Keratinocyte (primary cell): ENCODE data around the gene ROBO4. TPM values are rescaled to one million over a fixed set of nuclear protein-coding genes. Genes with fewer than 3 reads are reported as not detected.

ENCODE experiments used
- DNase-seq: peaks from one replicate; pipeline ENCODE4 v3.0.0-alpha.2; 2011; ENCODE audit warnings: low read depth, missing footprints, low spot score
- FAIRE-seq: peaks from 2 replicates; lab custom pipeline; 2011; peaks lifted over from hg19 to GRCh38; lab: Jason Lieb, UNC
- H2AFZ ChIP-seq: 2 replicates; pipeline ENCODE4 v1.6.0; 2012; ENCODE audit warnings: low read length, control low read depth, inconsistent platforms; ENCODE audit not compliant: control insufficient read depth
- H3K27ac ChIP-seq: 2 replicates; pipeline ENCODE4 v1.5.1; 2011; ENCODE audit warnings: low read length; ENCODE audit not compliant: control insufficient read depth, insufficient read depth
- H3K27me3 ChIP-seq: 3 replicates; pipeline ENCODE4 v1.6.0; 2011; ENCODE audit warnings: low read length; ENCODE audit not compliant: control insufficient read depth, insufficient read depth; ENCODE audit errors: extremely low read depth
- H3K36me3 ChIP-seq, 2 experiments: 2 replicates in 1 of 2; 3 replicates in 1 of 2; pipeline ENCODE4 v1.5.1; 2011; ENCODE audit warnings: low read length in 2 of 2, mild to moderate bottlenecking in 1 of 2; ENCODE audit not compliant: control insufficient read depth in 2 of 2, insufficient read depth in 2 of 2; ENCODE audit errors: extremely low read depth in 1 of 2
- H3K4me1 ChIP-seq: 3 replicates; pipeline ENCODE4 v1.5.1; 2011; ENCODE audit warnings: low read length; ENCODE audit not compliant: control insufficient read depth, insufficient read depth; ENCODE audit errors: extremely low read depth
- H3K4me2 ChIP-seq: 3 replicates; pipeline ENCODE4 v1.6.0; 2011; ENCODE audit warnings: low read depth, low read length; ENCODE audit not compliant: control insufficient read depth, insufficient read depth; ENCODE audit errors: extremely low read depth
- H3K4me3 ChIP-seq, 3 experiments: fragments of 200-600 bp in 1 of 3; sonication (generic) in 1 of 3; 2 replicates in 2 of 3; 3 replicates in 1 of 3; pipeline ENCODE4 v1.5.1; 2011 to 2016; ENCODE audit warnings: low read length in 3 of 3, mild to moderate bottlenecking in 3 of 3, control low read depth in 2 of 3, inconsistent platforms in 1 of 3, low read depth in 1 of 3, mixed read lengths in 1 of 3, mixed run types in 1 of 3, moderate library complexity in 1 of 3; ENCODE audit not compliant: control insufficient read depth in 2 of 3, insufficient read depth in 2 of 3; ENCODE audit errors: extremely low read depth in 1 of 3
- H3K79me2 ChIP-seq: 2 replicates; pipeline ENCODE4 v1.6.0; 2012; ENCODE audit warnings: low read length; ENCODE audit not compliant: control insufficient read depth, insufficient read depth
- H3K9ac ChIP-seq: 3 replicates; pipeline ENCODE4 v1.6.0; 2011; ENCODE audit warnings: low read length; ENCODE audit not compliant: control insufficient read depth, insufficient read depth; ENCODE audit errors: extremely low read depth
- H3K9me1 ChIP-seq: 3 replicates; pipeline ENCODE4 v1.6.0; 2011; ENCODE audit warnings: low read length; ENCODE audit not compliant: control insufficient read depth, insufficient read depth; ENCODE audit errors: extremely low read depth
- H3K9me3 ChIP-seq: 2 replicates; pipeline ENCODE4 v1.5.1; 2012; ENCODE audit warnings: low read depth, low read length; ENCODE audit not compliant: control insufficient read depth
- H4K20me1 ChIP-seq: 3 replicates; pipeline ENCODE4 v1.6.0; 2011; ENCODE audit warnings: low read length; ENCODE audit not compliant: control insufficient read depth, insufficient read depth; ENCODE audit errors: extremely low read depth
- EZH2 ChIP-seq: IDR thresholded peaks from one replicate; pipeline ENCODE4 v1.6.1; 2012; ENCODE audit warnings: inconsistent platforms, mild to moderate bottlenecking, low read length, moderate library complexity
- dilution Hi-C: fragments of 300-500 bp; cut with MboI; formaldehyde crosslinking; loops from one replicate; pipeline ENCODE4 v1.7.0; 2020; ENCODE audit warnings: low sequenced_read_pairs; ENCODE audit not compliant: extremely low pct_ligation_motif_present
- polyA plus RNA-seq, 5 experiments: library from polyadenylated mRNA; depleted of rRNA in 3 of 5; stranded (reverse) in 3 of 5; stranded (forward) in 1 of 5; unstranded in 1 of 5; fragments of >200 nt; gene quantifications; 1 replicate in 1 of 5; 2 replicates in 3 of 5; 3 replicates in 1 of 5; pipeline versions ENCODE4 v1.2.1 to v1.2.3, GENCODE V29; 2011 to 2012; ENCODE audit warnings: missing spikeins in 2 of 5, low read depth in 1 of 5, low replicate concordance in 1 of 5
- TF ChIP-seq, protein P1 (sequence below), 3 experiments: IDR thresholded peaks in 1 of 3; conservative IDR thresholded peaks in 1 of 3; optimal IDR thresholded peaks in 1 of 3; 2 replicates in 2 of 3; 3 replicates in 1 of 3; pipeline versions ENCODE3 to v1.5.1; 2011; ENCODE audit warnings: low read length in 3 of 3, mild to moderate bottlenecking in 3 of 3, moderate library complexity in 2 of 3, control low read depth in 1 of 3, inconsistent platforms in 1 of 3; ENCODE audit not compliant: insufficient read depth in 2 of 3; ENCODE audit errors: extremely low read depth in 1 of 3

The ROBO4 gene
- polyA plus RNA-seq, 1 donor (not counting 4 experiments of a cell fraction or from before 2014, with no cell fraction given): 0.94 TPM

DNA sequence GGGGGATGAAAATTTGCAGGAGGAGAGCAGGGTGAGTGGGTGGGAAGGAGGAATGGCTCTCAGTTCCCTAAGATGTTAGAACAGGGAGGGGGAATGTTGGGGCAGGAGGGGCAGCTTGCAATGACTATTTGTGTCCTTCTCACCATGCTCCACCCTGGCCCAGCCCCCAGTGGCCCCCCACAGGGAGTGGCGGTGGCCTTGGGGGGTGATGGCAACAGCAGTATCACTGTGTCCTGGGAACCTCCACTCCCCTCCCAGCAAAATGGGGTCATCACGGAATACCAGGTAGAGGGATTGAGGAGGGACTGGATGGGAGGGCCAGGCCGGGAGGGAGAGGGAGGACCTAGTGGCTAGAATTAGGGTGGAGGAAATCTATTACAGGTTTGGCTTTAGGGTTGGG lies 22.3 kb downstream of the ROBO4 start:
- Histone ChIP-seq H2AFZ (no peak overlapping the region), H3K4me1 (peaks cover 15% of the 10 kb centered on the region)

GRCh38 chr11:124874571-124875255 lies 23.0 kb downstream of the ROBO4 start:
- H3K27me3 ChIP-seq: peaks cover 48% of the 10 kb centered on the region
- H4K20me1 ChIP-seq: no peaks in the 10 kb centered on the region
- H3K4me2 ChIP-seq: no peak overlapping the region
- no peak for FAIRE-seq
- TF ChIP-seq, protein P1, sequence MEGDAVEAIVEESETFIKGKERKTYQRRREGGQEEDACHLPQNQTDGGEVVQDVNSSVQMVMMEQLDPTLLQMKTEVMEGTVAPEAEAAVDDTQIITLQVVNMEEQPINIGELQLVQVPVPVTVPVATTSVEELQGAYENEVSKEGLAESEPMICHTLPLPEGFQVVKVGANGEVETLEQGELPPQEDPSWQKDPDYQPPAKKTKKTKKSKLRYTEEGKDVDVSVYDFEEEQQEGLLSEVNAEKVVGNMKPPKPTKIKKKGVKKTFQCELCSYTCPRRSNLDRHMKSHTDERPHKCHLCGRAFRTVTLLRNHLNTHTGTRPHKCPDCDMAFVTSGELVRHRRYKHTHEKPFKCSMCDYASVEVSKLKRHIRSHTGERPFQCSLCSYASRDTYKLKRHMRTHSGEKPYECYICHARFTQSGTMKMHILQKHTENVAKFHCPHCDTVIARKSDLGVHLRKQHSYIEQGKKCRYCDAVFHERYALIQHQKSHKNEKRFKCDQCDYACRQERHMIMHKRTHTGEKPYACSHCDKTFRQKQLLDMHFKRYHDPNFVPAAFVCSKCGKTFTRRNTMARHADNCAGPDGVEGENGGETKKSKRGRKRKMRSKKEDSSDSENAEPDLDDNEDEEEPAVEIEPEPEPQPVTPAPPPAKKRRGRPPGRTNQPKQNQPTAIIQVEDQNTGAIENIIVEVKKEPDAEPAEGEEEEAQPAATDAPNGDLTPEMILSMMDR (optimal IDR thresholded peaks at IDR 0.05 in 1 of 3, IDR thresholded peaks at IDR 0.05 in 1 of 3, conservative IDR thresholded peaks at IDR 0.05 in 1 of 3; ENCODE audit: extremely low read depth in 1 of 3, insufficient read depth in 2 of 3, low read length in 3 of 3): no peak
- no peak for TF ChIP-seq EZH2
- no peak overlapping the region for H2AFZ ChIP-seq
- DNase-seq: no peak
- no peak overlapping the region for H3K9ac ChIP-seq
- H3K27ac ChIP-seq: no peak overlapping the region
- no peak overlapping the region for H3K4me3 ChIP-seq
- no peaks in the 10 kb centered on the region for H3K9me1 ChIP-seq
- no peaks in the 10 kb centered on the region for H3K79me2 ChIP-seq
- H3K36me3 ChIP-seq: no peaks in the 10 kb centered on the region
- H3K9me3 ChIP-seq: no peaks in the 10 kb centered on the region
- peaks cover 15% of the 10 kb centered on the region for H3K4me1 ChIP-seq
- dilution Hi-C loops: no loop called here

More for the DNA sequence above, 22.3 kb downstream of the ROBO4 start:
- Histone ChIP-seq H3K27me3 (peaks cover 42% of the 10 kb centered on the region), H3K27ac (no peak overlapping the region), H3K9ac (no peak overlapping the region), H3K4me2 (peak overlapping the region; percentile 90), H3K9me1 (no peaks in the 10 kb centered on the region), H4K20me1 (no peaks in the 10 kb centered on the region), H3K9me3 (no peaks in the 10 kb centered on the region), H3K36me3 (peaks cover 0 to 1% of the 10 kb centered on the region in 2 experiments), H3K79me2 (no peaks in the 10 kb centered on the region), H3K4me3 (peak overlapping the region in 1 of 3 experiments; percentile 74)
- DNase-seq (no peak), FAIRE-seq (no peak)
- TF ChIP-seq, protein P1 (optimal IDR thresholded peaks at IDR 0.05 in 1 of 3, IDR thresholded peaks at IDR 0.05 in 1 of 3, conservative IDR thresholded peaks at IDR 0.05 in 1 of 3; ENCODE audit: extremely low read depth in 1 of 3, insufficient read depth in 2 of 3, low read length in 3 of 3): no peak
- no peak for TF ChIP-seq EZH2
- dilution Hi-C loops: no loop called here
